ENCODE results near the gene SARS1.

The SARS1 gene

DNA sequence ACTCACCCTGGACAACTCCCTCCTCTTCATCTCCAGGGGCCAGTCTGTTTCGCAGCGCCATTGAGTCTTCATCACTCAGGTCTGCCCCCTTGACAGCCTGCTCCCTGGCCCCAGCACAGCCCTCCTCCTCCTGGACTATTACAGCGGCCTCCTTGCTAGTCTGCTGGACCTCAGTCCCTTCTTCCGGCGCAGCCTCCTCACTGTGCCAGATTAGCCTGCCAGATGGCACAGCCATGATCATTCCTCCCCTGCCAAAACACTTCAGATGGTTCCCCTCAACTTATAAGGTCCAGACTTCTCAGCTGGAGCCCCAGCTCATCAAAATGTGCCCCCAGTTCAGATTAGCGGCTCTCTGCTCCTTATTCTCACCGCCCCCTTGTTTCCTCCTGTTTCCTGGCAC lies 28.7 kb downstream of the SARS1 start:
- no peaks in the 10 kb centered on the region for H3K9me3 Mint-ChIP-seq
- peak overlapping the region in 1 of 2 donors; percentile 48 for H3K4me3 Mint-ChIP-seq
- ATAC-seq (replicated peaks), result no peak
- peaks cover 16 to 21% of the 10 kb centered on the region in 2 donors for H3K4me1 Mint-ChIP-seq (ENCODE audit: low read depth in 2 of 2)
- peaks cover 9 to 33% of the 10 kb centered on the region in 2 donors for H3K27me3 Mint-ChIP-seq
- H3K36me3 Mint-ChIP-seq (ENCODE audit: insufficient read depth), result peaks cover 13% of the 10 kb centered on the region
- no peak for DNase-seq
- H3K27ac Mint-ChIP-seq, result peak overlapping the region; percentile 36 to 68

GRCh38 chr1:109243221-109243620 lies 29.5 kb downstream of the SARS1 start:
- H3K9me3 Mint-ChIP-seq, result no peaks in the 10 kb centered on the region
- no peak overlapping the region for H3K27ac Mint-ChIP-seq
- ATAC-seq (replicated peaks) (no peak), DNase-seq (no peak)
- peaks cover 6% of the 10 kb centered on the region for H3K36me3 Mint-ChIP-seq (ENCODE audit: insufficient read depth)
- H3K27me3 Mint-ChIP-seq, result peaks cover 9 to 41% of the 10 kb centered on the region in 2 donors
- H3K4me3 Mint-ChIP-seq, result no peak overlapping the region
- peaks cover 16 to 21% of the 10 kb centered on the region in 2 donors for H3K4me1 Mint-ChIP-seq (ENCODE audit: low read depth in 2 of 2)

- peaks cover 16 to 22% of the 10 kb centered on the region in 2 donors for H3K4me1 Mint-ChIP-seq (ENCODE audit: low read depth in 2 of 2)
- H3K4me3 Mint-ChIP-seq, result no peak overlapping the region
- H3K36me3 Mint-ChIP-seq (ENCODE audit: insufficient read depth), result peaks cover 3% of the 10 kb centered on the region
- no peak for ATAC-seq (replicated peaks)
- DNase-seq, result no peak
- no peak overlapping the region for H3K27ac Mint-ChIP-seq
- H3K9me3 Mint-ChIP-seq, result no peaks in the 10 kb centered on the region
- H3K27me3 Mint-ChIP-seq, result peaks cover 9 to 42% of the 10 kb centered on the region in 2 donors
Measured at GRCh38 chr1:109243860-109244552, 30.3 kb downstream of the SARS1 start.

GRCh38 chr1:109246141-109246551 lies 32.4 kb downstream of the SARS1 start:
- H3K4me1 Mint-ChIP-seq (ENCODE audit: low read depth in 2 of 2), result peaks cover 23 to 26% of the 10 kb centered on the region in 2 donors
- H3K4me3 Mint-ChIP-seq, result no peak overlapping the region
- no peak for ATAC-seq (replicated peaks)
- no peaks in the 10 kb centered on the region for H3K36me3 Mint-ChIP-seq (ENCODE audit: insufficient read depth)
- no peak for DNase-seq
- peaks cover 9 to 42% of the 10 kb centered on the region in 2 donors for H3K27me3 Mint-ChIP-seq
- no peaks in the 10 kb centered on the region for H3K9me3 Mint-ChIP-seq
- no peak overlapping the region for H3K27ac Mint-ChIP-seq

- peaks cover 9 to 22% of the 10 kb centered on the region in 2 donors for H3K4me1 Mint-ChIP-seq (ENCODE audit: low read depth in 2 of 2)
- no peaks in the 10 kb centered on the region for H3K36me3 Mint-ChIP-seq (ENCODE audit: insufficient read depth)
- ATAC-seq (replicated peaks) (no peak), DNase-seq (no peak)
- no peaks in the 10 kb centered on the region for H3K9me3 Mint-ChIP-seq
- no peak overlapping the region for H3K27ac Mint-ChIP-seq
- no peak overlapping the region for H3K4me3 Mint-ChIP-seq
- H3K27me3 Mint-ChIP-seq, result peaks cover 9 to 35% of the 10 kb centered on the region in 2 donors
Measured at GRCh38 chr1:109247401-109248365, 34.0 kb downstream of the SARS1 start.

DNA sequence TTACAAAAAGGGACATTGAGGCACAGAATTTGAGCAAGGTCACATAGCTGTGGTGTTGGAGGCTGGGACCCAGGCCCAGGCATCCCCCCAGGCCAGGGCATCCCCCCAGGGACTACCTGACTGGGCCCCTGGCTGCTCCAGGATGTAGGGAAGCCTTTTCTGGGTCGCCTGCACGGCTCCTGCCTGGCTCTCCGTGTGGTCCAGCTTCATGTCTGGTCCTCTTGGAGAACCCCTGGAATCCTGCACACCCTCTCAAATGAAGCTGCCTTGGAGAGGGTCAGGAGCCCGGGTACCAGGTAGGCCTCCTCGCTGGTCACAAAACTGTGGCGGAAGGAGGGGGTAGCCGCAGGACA lies 34.7 kb downstream of the SARS1 start:
- Mint-ChIP-seq H3K27me3 (peaks cover 9 to 33% of the 10 kb centered on the region in 2 donors), H3K4me1 (ENCODE audit: low read depth in 2 of 2) (peaks cover 7 to 25% of the 10 kb centered on the region in 2 donors), H3K27ac (no peak overlapping the region), H3K9me3 (no peaks in the 10 kb centered on the region), H3K36me3 (ENCODE audit: insufficient read depth) (no peaks in the 10 kb centered on the region), H3K4me3 (no peak overlapping the region)
- DNase-seq, result no peak
- ATAC-seq (replicated peaks), result no peak

DNA sequence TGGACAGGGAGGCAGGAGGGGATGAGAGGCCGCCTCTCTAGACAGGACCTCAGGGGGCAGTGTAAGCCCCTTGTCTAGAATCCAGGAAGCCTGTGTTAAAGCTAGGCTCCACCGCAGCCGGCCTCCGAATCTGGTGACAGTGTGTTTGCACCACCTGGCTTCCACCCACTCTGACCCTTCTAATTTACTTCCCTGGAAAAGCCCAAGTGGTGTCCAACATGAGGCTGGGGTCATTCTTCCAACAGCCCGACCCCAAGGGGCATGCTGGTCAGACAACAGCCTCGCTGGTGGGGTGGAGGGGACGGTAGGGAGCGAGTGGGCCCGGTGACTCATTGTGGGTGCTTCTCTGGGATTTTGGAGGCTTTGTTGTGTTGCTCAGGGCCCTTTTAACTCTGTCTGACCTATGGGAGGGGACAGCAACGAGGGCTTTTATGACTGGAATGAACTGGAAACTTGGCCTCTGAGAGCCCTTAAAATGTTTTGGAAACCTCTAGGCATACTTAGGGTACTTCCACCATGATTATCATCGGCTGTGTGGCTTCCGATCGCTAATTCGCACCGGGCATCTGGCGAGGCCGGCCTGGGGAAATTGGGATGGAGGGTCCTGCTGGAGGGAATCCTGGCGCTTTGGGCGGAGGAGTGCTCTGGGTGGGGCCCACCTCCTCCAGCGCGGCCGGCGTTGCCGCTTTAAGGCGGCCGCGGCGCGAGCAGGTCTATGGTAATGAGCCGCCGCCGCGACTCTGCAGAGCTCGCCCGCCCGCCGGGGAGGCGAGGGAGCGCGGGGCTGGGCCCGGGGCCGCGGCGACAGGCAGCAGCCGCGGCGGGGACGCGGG lies 35.3 kb downstream of the SARS1 start, which contains the start of gene CELSR2:
TSS of gene CELSR2 (plus strand) at position 743 of the 833 bp plus-strand sequence. CDS start 541 bp downstream, outside the sequence.
- Mint-ChIP-seq H3K4me3 (peak within 1 kb of the TSS; percentile 77 to 80), H3K9me3 (no peaks in the 10 kb centered on the region), H3K27me3 (peaks cover 8 to 31% of the 10 kb centered on the region in 2 donors), H3K27ac (peak within 1 kb of the TSS in 1 of 2 donors; percentile 35), H3K4me1 (ENCODE audit: low read depth in 2 of 2) (peaks cover 7 to 27% of the 10 kb centered on the region in 2 donors), H3K36me3 (ENCODE audit: insufficient read depth) (no peaks in the 10 kb centered on the region)
- peak; percentile 97 for ATAC-seq (replicated peaks)
- peak; percentile 42 to 54 (median 51) for DNase-seq

- Mint-ChIP-seq H3K4me3 (peak overlapping the region; percentile 77 to 80), H3K27ac (no peak overlapping the region), H3K27me3 (peaks cover 0 to 22% of the 10 kb centered on the region in 2 donors), H3K4me1 (ENCODE audit: low read depth in 2 of 2) (peaks cover 7 to 31% of the 10 kb centered on the region in 2 donors), H3K9me3 (no peaks in the 10 kb centered on the region), H3K36me3 (ENCODE audit: insufficient read depth) (no peaks in the 10 kb centered on the region)
- ATAC-seq (replicated peaks) (peak; percentile 48), DNase-seq (no peak)
Measured at GRCh38 chr1:109249654-109250401, 36.1 kb downstream of the SARS1 start.

DNA sequence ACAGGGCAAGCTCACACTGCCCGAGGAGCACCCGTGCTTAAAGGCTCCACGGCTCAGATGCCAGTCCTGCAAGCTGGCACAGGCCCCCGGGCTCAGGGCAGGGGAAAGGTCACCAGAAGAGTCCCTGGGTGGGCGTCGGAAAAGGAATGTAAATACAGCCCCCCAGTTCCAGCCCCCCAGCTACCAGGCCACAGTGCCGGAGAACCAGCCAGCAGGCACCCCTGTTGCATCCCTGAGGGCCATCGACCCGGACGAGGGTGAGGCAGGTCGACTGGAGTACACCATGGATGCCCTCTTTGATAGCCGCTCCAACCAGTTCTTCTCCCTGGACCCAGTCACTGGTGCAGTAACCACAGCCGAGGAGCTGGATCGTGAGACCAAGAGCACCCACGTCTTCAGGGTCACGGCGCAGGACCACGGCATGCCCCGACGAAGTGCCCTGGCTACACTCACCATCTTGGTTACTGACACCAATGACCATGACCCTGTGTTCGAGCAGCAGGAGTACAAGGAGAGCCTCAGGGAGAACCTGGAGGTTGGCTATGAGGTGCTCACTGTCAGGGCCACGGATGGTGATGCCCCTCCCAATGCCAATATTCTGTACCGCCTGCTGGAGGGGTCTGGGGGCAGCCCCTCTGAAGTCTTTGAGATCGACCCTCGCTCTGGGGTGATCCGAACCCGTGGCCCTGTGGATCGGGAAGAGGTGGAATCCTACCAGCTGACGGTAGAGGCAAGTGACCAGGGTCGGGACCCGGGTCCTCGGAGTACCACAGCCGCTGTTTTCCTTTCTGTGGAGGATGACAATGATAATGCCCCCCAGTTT lies 36.9 kb downstream of the SARS1 start:
- Mint-ChIP-seq H3K4me3 (peak overlapping the region; percentile 54 to 57), H3K27me3 (peaks cover 0 to 21% of the 10 kb centered on the region in 2 donors), H3K36me3 (ENCODE audit: insufficient read depth) (no peaks in the 10 kb centered on the region), H3K9me3 (no peaks in the 10 kb centered on the region), H3K4me1 (ENCODE audit: low read depth in 2 of 2) (peaks cover 12 to 37% of the 10 kb centered on the region in 2 donors), H3K27ac (no peak overlapping the region)
- ATAC-seq (replicated peaks), result no peak
- no peak for DNase-seq

- H3K27ac Mint-ChIP-seq, result no peak overlapping the region
- H3K4me1 Mint-ChIP-seq (ENCODE audit: low read depth in 2 of 2), result peaks cover 15 to 37% of the 10 kb centered on the region in 2 donors
- ATAC-seq (replicated peaks) (no peak), DNase-seq (no peak)
- peaks cover 0 to 17% of the 10 kb centered on the region in 2 donors for H3K27me3 Mint-ChIP-seq
- no peaks in the 10 kb centered on the region for H3K36me3 Mint-ChIP-seq (ENCODE audit: insufficient read depth)
- H3K4me3 Mint-ChIP-seq, result peak overlapping the region in 1 of 2 donors; percentile 57
- H3K9me3 Mint-ChIP-seq, result no peaks in the 10 kb centered on the region
Measured at GRCh38 chr1:109251277-109252166, 37.8 kb downstream of the SARS1 start.
